RWPE1 (cell line): Measurements from ENCODE around the gene RBFOX1.
"Not testable (repeated sequence)": the region's sequence is repeated elsewhere in the genome, so short reads cannot be mapped to it uniquely, and the experiment has no call there.

Experiments used
- CTCF ChIA-PET: fragments of 350-600 bp; sonication (Branson Sonifier 250); formaldehyde crosslinking; extraction: SDS; loops from one replicate; lab custom pipeline; 2021; lab: Yijun Ruan, JAX
- POLR2A ChIA-PET: fragments of 400-600 bp; formaldehyde crosslinking; extraction: SDS; loops from one replicate; lab custom pipeline; 2020; ENCODE audit warnings: antibody characterized with exemption; ENCODE audit not compliant: low non-redundant PET; lab: Yijun Ruan, JAX
- DNase-seq: peaks from one replicate; pipeline ENCODE4 v3.0.0; 2012; ENCODE audit warnings: low spot score
- H3K27ac ChIP-seq: fragments of 450-650 bp; 2 replicates; pipeline ENCODE4 v1.5.1; 2017
- CTCF ChIP-seq: fragments of 450-650 bp; conservative IDR thresholded peaks from 2 replicates; pipeline ENCODE4 v1.5.1; 2017; ENCODE audit warnings: low read depth, mild to moderate bottlenecking

RBFOX1 gene

GRCh38 chr16:7482596-7483290, 150.1 kb downstream of the RBFOX1 start:
- ChIA-PET CTCF (no interaction called here), POLR2A (no interaction called here)
- H3K27ac ChIP-seq: no peak overlapping the region
- no peak for TF ChIP-seq CTCF
- DNase-seq: no peak

GRCh38 chr16:7487574-7488323, 155.1 kb downstream of the RBFOX1 start:
- no peak overlapping the region for H3K27ac ChIP-seq
- ChIA-PET POLR2A (no interaction called here), CTCF (no interaction called here)
- TF ChIP-seq CTCF: no peak
- no peak for DNase-seq

- POLR2A ChIA-PET: no interaction called here
- H3K27ac ChIP-seq: no peak overlapping the region
- CTCF ChIA-PET: interaction anchor here (1.0 kb wide), 1 partner anchor 55 kb away, joined by 3 read pairs; no protein-coding TSS in a partner anchor
- no peak for TF ChIP-seq CTCF
- DNase-seq: no peak
These were observed 159.5 kb downstream of the RBFOX1 start for GRCh38 chr16:7492122-7492521.

GRCh38 chr16:7493133-7493532, 160.5 kb downstream of the RBFOX1 start:
- DNase-seq: no peak
- ChIA-PET CTCF (interaction anchor here (1.0 kb wide), 1 partner anchor 54 kb away, joined by 3 read pairs; no protein-coding TSS in a partner anchor), POLR2A (no interaction called here)
- no peak for TF ChIP-seq CTCF
- no peak overlapping the region for H3K27ac ChIP-seq

GRCh38 chr16:7497691-7498090, 165.0 kb downstream of the RBFOX1 start:
- no peak for DNase-seq
- no peak for TF ChIP-seq CTCF
- CTCF ChIA-PET: no interaction called here
- POLR2A ChIA-PET: no interaction called here
- H3K27ac ChIP-seq: no peak overlapping the region

GRCh38 chr16:7501868-7502267, 169.2 kb downstream of the RBFOX1 start:
- ChIA-PET POLR2A (no interaction called here), CTCF (interaction anchor here (0.7 kb wide), 1 partner anchor 235 kb away, joined by 3 read pairs; no protein-coding TSS in a partner anchor)
- no peak overlapping the region for H3K27ac ChIP-seq
- TF ChIP-seq CTCF: no peak
- DNase-seq: no peak

- POLR2A ChIA-PET: not testable (repeated sequence)
These were observed 170.0 kb downstream of the RBFOX1 start for GRCh38 chr16:7502591-7503157.

More at GRCh38 chr16:7502591-7503157, 170.0 kb downstream of the RBFOX1 start:
- H3K27ac ChIP-seq, CTCF ChIA-PET, DNase-seq: not testable (repeated sequence)
